HG02623 (cell line): Measurements from ENCODE around the gene SSTR4.

ENCODE experiments used
- ATAC-seq: cut with Tn5 transposase; IDR thresholded peaks from one replicate; pipeline ENCODE4 v1.9.1; 2021; ENCODE audit warnings: moderate library complexity; ENCODE audit not compliant: unreplicated experiment

Gene SSTR4

DNA sequence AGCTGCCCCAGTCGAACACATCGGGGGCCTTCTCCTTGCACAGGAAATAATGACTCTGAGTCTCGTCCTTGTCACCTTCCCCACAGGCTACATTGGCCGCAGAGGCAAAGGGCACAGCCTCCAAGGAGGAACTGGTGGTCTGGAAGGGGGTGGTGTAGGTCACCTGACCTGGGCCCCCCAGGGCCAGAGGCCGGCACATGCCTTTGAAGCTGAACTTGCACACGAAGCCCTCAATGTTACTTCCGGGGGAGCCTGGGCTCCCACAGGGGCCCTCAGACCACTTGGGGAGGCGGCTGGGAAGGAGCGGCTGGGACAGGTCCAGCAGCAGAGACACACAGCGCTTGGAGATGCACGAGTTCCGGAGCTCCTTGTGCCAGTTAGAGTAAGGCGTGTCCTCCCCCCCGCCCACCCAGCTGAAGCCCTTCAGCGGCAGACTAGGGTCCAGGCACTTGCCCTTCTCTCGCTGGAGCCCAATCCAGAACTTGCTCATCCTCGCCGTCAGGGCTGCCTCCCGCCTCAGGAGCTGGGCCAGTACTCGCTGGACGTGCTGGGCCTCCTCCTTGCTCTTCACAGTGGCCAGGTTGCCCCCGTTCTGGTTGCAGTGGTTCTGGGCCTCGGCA is 50.4 kb downstream of the SSTR4 start:
- ATAC-seq: no peak

DNA sequence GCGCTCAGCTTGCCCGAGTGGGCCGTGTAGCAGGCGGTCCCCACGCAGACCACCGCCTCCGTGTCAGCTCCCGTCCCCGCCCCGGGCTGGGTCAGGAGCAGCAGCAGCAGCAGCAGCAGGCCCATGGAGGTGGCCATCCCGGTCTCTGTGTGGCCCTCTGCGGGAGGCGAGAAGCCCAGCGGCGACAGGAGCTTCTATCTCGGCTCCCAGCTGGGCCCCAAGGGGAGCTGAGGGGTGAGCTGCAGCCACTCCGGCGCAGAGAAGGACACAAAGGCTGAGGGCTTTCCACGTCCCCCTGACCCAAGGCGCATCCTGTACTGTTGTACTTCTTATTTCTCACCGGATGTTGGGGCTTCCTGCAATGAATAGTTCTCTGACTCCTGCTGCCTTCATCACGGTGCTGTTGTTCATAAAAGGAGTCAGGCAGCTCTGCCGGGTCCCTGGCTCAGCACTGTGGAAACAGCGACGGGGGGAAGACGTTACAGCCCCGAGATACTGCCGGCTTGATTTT is 51.0 kb downstream of the SSTR4 start, which contains the start of gene CD93:
Gene CD93, minus strand, starts transcription at position 269 of the 511 bp plus-strand sequence. Its CDS starts 132 bp downstream, at position 137.
- ATAC-seq: no peak

DNA sequence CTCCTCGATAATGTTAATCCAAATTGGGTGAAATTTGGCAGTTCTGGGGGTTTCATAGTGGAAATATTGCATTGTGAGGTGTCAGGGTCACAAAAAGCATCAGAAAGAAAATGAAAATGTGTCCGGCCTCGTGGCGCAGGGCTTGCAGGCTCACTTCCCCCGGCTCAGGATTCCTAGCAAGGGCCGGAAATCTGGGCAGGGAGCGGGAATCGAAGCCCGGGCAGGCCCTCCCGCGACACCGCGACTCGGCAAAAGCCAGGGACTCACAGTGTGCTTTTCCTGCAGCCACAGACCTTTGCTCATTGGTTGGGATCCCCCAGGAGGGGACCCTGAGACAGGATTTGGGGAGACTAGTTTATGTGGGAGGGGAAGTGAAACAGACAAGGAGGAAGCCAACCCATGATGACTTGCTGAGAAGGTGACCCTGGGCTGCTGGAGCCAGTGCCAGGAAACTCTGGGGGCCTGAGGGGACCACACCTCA is 51.9 kb downstream of the SSTR4 start:
- no peak for ATAC-seq

DNA sequence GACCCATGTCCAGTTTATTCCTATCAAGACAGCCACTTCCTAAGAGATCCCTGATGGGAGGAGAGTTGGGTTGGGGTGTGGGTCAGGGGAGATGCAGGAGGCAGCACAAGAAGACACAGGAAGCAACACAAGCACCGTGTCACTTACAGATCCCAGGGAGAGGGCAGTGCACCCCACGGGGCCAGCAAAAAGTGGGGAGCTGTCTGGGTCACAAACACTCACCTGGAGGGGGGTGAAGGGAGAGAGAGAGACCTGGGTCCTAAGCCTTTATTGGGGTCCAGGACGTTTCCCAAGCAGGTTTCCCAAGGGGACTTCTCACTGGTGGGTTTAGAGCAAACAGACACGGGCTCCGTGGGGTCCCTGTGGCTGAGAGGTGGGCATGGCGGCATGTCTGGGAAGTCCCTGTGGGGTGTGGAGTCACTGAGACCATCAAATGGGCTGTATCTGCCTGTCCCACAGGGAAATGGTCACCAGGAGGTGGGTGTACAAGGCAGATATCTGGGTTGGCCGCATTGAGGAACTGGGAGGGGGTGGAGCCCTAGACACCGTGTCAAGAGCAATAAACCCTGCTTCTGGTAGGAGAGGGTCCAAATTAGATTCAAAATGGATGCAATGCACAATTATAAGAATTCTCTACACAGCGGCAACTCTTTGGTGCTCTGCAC is 52.6 kb downstream of the SSTR4 start:
- no peak for ATAC-seq
